MV-4-11 (cell line): ENCODE data around the gene IFNL1.
"Not testable (repeated sequence)": the region's sequence is repeated elsewhere in the genome, so short reads cannot be mapped to it uniquely, and the experiment has no call there.

ENCODE experiments used
- DNase-seq: peaks from one replicate; lab custom pipeline; 2025; lab: John Stamatoyannopoulos, UW

Gene IFNL1

DNA sequence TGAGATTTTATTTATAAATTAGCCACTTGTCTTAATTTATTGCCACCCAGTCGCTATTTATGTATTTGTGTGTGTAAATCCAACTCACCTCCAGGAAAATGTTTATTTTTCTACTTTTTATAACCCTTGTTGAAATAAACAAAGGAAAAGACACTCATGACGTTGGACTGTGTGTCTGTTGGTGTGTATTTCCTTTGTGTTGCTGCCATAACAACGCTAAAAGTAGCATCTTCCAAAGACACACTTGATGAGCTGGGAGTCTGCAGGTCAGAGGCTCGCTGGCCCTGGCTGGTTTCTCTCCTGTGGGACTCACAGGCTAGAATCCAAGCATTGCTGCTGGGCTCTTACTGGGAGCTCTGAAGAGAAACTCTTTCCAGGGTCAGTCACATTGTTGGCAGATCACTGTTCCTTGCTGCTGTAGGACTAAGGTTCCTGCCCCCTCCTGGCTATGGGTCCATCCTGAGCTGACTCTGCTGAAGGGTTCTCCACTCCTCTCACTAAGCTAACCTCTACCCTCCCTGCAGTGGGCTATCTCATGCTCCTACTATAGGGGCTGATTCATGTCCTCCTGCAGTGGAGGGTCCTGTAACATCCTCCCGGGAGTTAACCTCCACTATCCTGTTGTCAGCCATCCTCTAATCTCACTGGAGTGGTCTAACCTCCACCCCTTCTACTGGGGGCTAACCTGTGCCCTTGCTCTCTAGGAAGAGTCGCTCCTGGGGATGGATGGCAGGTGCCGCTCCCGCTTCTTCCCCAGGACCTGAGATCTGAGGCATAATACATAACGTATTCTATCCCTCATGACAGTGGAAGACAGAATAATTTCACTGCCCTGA, 26.0 kb upstream of the IFNL1 start:
- DNase-seq: no peak

DNA sequence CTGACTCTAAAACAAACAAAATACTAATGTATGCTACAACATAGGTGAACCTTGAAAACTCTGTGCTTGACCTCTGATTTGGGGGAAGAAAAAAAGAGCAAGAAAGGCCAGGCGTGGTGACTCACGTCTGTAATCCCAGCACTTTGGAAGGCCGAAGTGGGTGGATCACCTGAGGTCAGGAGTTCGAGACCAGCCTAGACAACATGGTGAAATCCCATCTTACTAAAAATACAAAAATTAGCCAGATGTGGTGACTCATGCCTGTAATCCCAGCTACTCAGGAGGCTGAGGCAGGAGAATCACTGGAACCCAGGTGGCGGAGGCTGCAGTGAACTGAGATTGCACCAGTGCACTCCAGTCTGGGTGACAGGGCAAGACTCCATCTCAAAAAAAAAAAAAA, 22.3 kb upstream of the IFNL1 start:
- DNase-seq: not testable (repeated sequence)

DNA sequence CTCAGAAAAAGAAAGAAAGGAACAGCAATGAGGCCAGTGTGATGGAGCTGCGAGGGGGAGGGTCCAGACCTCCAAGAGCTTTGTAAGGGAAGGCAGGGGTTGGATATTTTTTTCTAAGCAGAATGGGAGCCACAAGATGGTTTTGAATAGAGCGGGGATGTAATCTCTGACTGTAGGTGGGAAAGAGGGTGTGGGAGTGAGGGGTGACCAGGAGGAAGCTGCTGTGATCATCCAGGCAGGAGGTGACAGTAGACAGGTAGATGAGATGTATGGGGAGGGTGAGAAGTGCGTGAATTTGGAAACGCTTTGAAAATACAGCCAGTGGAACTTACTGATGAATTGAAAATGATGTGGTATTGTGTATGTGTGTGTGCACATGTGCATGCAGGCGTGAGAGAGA, 20.6 kb upstream of the IFNL1 start:
- DNase-seq: no peak

DNA sequence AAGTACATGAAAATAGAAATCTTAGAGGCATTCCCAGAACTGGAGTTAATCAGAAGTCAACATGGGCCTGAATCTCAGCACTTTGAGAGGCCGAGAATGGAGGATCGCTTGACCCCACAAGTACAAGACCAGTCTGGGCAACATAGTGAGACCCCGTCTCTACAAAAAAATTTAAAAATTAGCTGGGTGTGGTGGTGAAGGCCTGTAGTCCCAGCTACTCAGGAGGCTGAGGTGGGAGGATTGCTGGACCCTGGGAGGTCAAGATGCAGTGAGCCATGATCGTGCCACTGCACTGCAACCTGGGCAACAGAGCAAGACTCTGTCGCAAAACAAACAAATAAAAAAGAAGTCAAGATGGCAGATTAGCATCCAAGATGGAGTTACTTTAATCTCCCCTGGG, 19.5 kb upstream of the IFNL1 start:
- no peak for DNase-seq

DNA sequence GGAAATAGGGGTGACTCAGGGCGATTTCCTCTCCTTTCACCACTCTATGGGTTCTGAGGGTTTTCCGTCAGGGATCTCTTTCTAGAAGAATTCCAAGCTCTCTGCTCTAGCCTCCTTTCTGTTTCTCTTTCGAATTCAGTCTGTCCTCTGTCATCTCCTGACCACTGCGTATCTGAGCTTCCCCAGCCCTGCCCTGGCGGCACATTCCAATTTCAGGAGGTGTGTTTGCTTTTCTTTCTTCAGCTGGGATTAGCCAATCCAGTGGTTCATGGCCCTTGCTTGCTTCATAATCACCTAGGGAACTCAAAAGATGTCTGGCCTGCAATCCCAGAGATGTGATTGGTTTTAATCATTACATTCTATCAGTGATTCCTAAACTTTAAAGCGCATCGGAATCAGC, 18.6 kb upstream of the IFNL1 start:
- no peak for DNase-seq

DNA sequence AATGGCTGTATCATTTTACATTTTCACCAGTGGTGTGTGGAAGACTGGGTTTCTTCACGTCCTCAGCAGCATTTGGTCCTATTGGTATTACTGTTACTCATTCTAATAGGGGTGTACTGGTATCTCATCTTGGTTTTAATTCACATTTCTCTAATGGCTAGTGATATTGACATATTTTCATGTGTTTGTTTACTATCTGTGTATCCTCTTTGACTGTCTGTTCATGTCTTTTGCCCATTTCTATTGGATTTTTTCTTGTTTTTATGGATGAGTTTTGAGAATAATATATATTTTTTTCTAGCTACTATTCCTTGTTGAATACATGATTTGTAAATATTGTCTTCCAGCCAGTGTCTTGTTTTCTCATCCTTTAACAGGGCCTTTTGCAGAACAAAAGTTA, 14.2 kb upstream of the IFNL1 start:
- DNase-seq: no peak

DNA sequence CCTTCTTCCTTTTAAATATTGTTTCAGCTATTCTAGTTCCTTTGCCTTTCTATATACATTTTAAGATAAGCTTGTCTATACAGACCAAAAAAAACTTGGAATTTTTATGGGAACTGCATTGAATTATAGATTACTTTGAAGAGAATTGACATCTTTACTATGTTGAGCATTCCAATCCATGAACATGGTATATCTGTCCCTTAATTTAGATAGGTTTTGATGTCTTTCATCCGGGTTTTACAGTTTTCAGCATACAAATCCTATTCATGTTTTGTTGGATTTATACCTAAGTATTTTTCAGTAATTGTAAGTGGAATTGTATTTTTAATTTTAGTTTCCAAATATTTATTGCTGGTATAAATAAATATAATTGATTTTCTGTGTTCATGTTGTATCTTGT, 12.2 kb upstream of the IFNL1 start:
- DNase-seq: no peak

DNA sequence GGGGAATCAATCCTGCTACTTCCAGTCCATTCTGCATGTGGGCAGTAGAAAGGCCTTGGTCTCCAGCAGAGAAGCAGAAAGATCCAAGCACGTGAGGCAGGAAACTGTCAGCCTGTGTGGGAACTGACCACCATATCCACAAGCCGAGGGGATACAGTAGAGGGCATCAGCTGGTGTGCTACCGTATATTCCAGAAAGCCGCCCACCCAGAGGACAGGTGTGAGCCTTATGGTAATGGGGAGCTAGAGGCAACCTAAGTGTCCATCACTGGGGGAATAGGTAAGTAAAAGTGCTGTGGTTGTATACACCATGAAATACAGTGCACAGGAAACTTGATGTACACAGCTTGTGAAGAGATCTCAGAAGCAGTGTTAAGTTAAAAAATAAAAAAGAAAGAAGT, 2.8 kb upstream of the IFNL1 start:
- DNase-seq: no peak

DNA sequence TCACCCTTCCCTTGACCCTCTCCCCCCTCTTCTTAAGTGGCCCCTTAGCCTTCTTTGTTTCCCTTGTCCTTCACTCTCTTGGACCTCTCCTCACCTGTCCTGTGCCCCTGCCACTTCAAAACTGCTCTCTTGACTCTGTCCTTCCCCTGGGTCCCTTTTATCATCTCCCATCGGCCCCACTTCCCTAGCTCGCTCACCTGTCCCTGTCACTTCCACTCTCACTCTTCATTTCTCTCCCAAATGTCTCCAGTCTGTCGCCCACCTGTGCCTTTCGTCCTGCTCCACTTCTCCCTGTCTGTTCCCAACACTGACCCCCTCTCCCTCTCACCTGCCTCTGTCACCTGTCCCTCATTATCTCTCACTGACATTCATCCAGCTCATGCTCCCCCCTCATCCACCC, 699 bp downstream of the IFNL1 start:
- no peak for DNase-seq

DNA sequence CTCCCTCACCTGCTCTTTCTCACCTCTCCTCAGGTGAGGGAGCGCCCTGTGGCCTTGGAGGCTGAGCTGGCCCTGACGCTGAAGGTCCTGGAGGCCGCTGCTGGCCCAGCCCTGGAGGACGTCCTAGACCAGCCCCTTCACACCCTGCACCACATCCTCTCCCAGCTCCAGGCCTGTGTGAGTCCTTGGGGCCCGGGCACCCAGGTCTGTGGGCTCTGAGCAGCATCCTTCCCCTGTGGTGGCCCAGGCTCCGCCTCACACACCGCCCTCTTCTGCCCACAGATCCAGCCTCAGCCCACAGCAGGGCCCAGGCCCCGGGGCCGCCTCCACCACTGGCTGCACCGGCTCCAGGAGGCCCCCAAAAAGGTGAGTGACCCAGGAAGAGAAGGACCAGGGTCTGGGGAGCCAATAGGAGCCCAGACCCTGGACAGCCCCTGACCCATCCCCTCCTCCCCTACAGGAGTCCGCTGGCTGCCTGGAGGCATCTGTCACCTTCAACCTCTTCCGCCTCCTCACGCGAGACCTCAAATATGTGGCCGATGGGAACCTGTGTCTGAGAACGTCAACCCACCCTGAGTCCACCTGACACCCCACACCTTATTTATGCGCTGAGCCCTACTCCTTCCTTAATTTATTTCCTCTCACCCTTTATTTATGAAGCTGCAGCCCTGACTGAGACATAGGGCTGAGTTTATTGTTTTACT, 1.9 kb downstream of the IFNL1 start:
- DNase-seq: peak; percentile 25

DNA sequence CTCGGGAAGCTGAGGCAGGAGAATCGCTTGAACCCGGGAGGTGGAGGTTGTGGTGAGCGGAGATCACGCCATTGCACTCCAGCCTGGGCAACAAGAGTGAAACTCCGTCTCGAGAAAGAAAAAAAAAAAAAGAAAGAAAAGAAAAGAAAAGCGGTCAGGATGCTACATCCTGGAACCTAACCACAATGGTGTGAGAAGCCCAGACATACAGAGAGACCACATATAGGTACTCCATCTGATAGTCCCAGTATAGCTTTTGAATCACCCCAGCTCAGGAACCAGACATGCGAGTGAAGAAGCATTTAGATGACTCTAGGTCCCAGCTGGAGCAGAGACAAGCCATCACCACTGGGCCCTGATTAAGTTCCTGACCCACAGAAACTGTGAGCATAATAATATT, 3.2 kb downstream of the IFNL1 start:
- no peak for DNase-seq

DNA sequence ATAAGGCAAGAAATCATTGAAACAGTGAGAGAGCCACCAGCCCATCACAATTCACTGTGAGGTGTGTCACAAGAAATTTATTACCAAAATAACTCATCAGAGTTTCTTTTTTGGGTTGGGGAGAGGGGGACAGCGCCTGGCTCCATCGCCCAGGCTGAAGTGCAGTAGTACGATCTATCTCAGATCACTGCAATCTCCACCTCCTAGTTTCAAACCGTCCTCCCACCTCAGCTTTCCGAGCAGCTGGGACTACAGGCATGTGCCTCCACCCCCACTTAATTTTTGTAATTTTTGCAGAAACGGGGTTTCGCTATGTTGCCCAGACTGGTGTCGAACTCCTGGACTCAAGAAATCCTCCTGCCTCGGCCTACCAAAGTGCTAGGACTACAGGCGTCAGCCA, 3.6 kb downstream of the IFNL1 start:
- no peak for DNase-seq

DNA sequence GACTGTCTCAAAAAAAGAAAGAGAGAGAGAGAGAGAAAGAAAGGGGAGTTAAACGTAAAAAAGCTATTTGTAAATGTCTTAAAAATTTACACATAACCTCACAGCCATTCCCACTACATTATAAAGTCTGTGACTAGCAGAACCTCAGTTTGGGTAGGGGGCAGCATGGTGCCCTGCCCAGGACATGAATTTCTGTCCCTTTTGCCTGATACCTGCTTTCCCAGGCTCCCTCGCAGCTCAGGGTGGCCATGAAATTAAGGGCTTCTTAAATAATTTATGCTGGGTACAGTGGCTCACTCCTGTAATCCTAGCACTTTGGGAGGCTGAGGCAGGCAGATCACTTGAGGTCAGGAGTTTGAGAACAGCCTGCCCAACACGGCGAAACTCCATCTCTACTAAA, 4.8 kb downstream of the IFNL1 start:
- no peak for DNase-seq

DNA sequence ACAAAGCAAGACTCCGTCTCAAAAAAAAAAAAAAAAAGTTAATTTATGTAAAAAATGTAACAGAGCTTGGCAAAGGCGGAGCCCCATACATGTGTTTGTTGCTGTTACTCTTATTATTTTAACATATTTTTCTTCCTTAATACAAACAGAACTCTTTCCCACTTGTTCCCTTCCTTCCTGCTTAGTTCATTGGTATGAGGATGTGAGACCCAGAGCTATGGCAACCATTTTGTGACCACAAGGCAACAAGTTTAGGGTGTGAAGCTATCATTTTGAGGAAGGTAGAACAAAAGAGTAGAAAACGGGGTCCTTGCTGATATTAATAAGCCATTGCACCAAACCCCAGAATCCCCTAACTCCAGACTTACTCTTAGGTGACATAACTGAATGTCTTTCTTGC, 5.4 kb downstream of the IFNL1 start:
- peak; percentile 61 for DNase-seq

DNA sequence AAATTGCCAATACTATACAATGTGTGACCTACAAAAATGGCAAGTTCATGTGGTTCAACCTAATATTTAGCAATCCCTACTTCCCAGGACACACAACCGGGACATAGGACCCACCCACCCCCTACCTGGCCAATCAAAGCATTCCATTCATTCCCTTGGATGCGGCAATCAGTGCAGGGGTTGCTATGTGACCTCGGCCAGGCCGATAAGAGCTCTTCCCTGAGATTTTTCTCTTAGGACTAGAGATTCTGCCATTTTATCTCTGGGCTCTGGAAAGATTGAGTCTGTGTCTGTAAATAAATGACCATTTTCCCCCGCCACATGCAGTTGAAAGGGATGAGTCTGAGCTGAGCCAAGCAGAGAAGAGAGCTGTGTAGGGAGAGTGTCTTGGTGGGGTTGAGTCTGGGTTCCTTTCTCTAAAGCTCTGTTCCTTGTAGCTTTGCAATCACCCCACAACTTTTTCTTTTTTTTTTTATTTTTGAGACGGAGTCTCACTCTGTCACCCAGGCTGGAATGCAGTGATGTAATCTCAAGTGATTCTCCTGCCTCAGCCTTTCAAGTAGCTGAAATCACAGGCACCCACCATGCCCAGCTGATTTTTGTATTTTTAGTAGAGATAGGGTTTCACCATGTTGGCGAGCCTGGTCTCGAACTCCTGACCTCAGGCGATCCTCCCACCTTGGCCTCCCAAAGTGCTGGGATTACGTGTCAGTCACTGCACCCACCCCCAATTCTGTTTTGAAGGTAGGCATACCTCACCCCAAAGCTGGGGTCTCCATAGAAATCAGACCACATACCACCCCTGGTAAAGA, 7.4 kb downstream of the IFNL1 start:
- DNase-seq: no peak

DNA sequence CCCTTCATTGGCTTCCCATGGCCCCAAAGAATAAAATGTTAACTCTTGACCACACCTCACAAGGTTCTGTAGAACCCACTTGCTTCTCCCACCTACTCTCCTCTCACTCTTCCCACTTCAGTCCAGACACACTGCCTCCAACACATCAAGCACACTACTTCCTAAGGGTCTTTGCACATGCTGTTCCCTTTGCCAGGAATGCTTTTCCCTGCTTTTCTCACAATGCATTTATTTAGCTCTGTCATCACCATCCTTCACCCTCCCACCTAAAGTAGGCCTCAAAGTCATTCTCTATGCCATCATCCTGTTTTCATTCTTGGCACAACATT, 7.9 kb downstream of the IFNL1 start:
- no peak for DNase-seq

DNA sequence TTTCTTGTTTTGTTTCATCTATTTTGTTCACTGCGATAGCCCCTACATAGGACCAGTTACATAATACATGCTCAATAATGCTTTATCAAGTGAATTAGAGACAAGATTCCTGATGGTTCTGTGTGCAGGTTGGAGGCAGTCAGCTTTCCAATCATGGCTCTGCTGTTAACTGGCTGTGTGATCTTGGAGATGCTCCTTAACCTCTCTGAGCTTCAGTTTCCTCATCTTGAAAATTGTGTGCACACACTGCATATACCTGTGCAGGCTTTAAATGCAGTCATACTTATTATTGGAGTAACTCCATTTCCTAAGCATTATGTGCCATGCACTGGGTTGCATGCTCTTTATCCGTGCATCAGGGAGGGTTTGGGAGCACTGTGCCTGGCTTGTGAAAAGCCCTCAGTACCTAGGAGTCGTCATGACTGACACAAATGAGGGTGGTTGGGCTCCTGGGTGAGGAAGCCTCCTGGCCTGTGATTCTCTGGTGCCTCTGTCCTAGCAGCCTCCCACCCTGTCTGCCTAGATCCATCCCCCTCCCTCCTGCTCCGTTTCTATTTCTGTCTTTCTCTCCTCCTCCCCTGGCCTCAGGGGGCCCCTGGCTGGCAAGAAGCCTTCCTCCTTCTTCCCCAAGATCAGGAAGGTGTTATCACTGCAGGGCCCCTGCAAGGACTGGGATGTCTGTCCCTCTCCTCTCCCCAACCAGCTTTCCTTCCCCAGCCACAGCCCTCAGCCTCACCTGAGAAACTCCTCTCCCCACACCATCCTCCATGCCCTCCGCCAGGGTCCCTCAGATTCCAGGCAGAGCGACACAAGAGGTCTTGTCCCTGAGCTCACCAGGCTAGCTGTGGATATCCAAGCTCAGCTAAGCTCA, 8.7 kb downstream of the IFNL1 start:
- no peak for DNase-seq

DNA sequence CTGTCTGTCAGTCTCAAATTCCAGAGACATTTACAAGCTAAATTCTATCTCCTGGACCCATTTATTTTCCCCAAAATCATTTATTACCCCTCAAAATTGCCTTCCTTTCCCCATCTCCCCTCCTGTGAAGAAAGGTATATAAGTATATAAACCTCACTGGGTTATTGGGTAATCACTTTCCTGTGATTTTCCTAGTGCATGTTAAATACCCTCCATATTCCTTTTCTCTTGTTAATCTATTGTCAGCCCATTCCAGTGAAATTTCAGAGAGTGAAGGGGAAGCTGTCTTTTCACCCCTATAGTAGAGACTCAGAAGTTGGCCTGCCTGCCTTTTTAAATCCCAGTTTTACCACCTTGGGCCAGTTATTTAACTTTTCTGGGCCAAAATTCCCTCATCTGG, 9.9 kb downstream of the IFNL1 start:
- DNase-seq: no peak

DNA sequence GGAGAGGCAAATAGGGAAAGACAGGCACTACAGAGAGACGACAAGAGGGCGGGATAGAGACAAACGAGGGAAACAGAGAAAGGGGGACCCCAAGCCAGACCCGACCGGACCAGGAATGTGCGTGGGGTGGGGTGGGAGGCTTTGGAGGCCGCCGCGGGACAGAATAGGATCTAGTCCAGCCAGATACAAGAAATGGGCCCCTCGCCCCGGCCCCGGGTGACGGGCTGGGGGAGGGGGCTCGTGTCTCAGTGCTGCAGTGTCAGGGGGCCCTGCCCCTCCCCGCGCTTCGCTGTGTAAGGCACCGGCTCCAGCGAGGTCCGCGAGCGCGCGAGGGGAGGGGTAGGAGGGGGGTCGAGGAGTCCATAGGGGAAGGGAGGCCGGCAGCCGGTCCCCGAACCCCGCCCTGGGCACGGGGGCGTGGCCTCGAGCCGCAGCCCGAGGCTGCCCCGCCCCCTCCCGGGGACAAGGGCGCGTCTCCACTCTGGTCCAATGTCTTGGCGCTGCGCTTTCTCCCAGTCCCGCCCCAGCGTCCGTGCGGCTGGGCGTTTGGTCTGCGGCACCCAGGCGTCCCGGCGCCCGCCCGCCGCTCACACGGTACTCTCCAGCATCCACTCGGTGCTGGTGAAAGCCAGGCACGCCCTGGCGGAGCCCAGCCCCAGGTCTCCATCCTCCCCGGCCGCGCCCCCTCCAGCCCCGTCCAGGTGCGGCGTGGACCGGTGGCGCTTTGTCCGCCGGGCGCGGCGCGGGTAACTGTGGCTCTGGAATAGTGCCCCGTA, 11.0 kb downstream of the IFNL1 start:
- DNase-seq: no peak

DNA sequence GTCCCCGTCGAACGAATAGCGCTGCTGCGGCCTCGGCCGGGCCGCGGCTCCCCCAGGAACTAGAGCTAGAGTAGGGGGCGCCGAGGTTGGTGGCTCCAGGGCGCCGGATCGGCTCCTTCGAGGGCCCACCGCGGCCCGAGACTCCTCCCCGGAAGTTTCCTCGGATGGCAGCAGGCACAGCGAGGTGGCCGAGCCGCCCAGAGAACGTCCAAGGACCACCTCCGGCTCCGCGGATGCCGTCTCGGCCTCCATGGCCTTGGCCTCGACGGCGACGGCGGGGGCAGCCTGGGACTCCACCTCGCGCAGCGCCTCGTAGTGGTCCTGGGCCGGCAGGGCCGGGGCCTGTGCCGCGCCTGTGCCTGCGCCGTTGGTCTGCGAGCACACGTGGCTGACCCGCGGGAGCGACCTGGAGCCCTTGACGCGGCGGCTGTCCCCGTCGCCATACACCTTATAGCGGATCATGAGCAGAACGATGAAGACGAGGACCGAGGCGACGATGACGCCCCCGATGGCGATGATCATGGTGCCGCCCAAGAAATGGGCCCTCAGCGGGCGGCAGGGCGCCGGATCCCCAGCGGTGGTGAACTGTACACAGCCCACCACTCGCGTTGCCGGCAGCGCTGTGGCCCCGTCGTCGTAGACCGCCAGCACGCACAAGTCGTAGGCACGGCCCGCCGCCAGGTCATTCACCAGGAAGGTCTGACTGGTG, 11.8 kb downstream of the IFNL1 start:
- no peak for DNase-seq
